HepG2 (cell line): ENCODE measurements around the gene GSTM2. TPM values are rescaled to one million over a fixed set of nuclear protein-coding genes. Genes with fewer than 3 reads are reported as not detected.
A peak's percentile ranks its signal among the peaks of the same experiment; 100 is the strongest.

Experiments
- CC2D1A ChIP-seq: sonication (generic); formaldehyde crosslinking; IDR thresholded peaks from 2 replicates; pipeline ENCODE4 v1.8.1; 2023; ENCODE audit warnings: mild to moderate bottlenecking, missing genetic modification reagents
- ELF4 ChIP-seq: sonication (generic); formaldehyde crosslinking; IDR thresholded peaks from 2 replicates; pipeline ENCODE4 v1.5.0; 2020; ENCODE audit warnings: missing genetic modification reagents, mild to moderate bottlenecking, moderate library complexity, borderline replicate concordance
- GPN1 ChIP-seq: sonication (generic); formaldehyde crosslinking; IDR thresholded peaks from 2 replicates; pipeline ENCODE4 v1.5.1; 2020; ENCODE audit warnings: missing genetic modification reagents, borderline replicate concordance
- GZF1 ChIP-seq: sonication (generic); formaldehyde crosslinking; IDR thresholded peaks from 2 replicates; pipeline ENCODE4 v1.5.1; 2020; ENCODE audit warnings: mild to moderate bottlenecking, missing genetic modification reagents
- KLF13 ChIP-seq: sonication (generic); formaldehyde crosslinking; IDR thresholded peaks from 2 replicates; pipeline ENCODE4 v1.4.0; 2020; ENCODE audit warnings: mild to moderate bottlenecking, missing genetic modification reagents
- MXD4 ChIP-seq: IDR thresholded peaks from 2 replicates; pipeline ENCODE4 v1.6.1; 2016; ENCODE audit warnings: mild to moderate bottlenecking, missing biosample characterization, missing genetic modification reagents
- SMAD3 ChIP-seq: sonication (generic); formaldehyde crosslinking; IDR thresholded peaks from 2 replicates; pipeline ENCODE4 v1.4.0; 2020; ENCODE audit warnings: missing genetic modification reagents
- SSRP1 ChIP-seq: IDR thresholded peaks from 2 replicates; pipeline ENCODE4 v1.6.1; 2016; ENCODE audit warnings: control low read depth
- STAG1 ChIP-seq: sonication (generic); formaldehyde crosslinking; IDR thresholded peaks from 2 replicates; pipeline ENCODE4 v1.4.0; 2020; ENCODE audit warnings: missing genetic modification reagents
- TBP ChIP-seq: sonication (generic); formaldehyde crosslinking; IDR thresholded peaks from 2 replicates; pipeline ENCODE4 v1.5.0; 2020; ENCODE audit warnings: missing genetic modification reagents
- XBP1 ChIP-seq: sonication (generic); formaldehyde crosslinking; IDR thresholded peaks from 2 replicates; pipeline ENCODE4 v1.5.0; 2020; ENCODE audit warnings: missing genetic modification reagents
- ZC3H4 ChIP-seq: sonication (generic); formaldehyde crosslinking; IDR thresholded peaks from 2 replicates; pipeline ENCODE4 v1.4.0; 2020; ENCODE audit warnings: missing genetic modification reagents, borderline replicate concordance
- ZNF124 ChIP-seq: sonication (generic); formaldehyde crosslinking; IDR thresholded peaks from 2 replicates; pipeline ENCODE4 v1.4.0; 2020; ENCODE audit warnings: missing genetic modification reagents
- ZNF441 ChIP-seq: sonication (generic); formaldehyde crosslinking; IDR thresholded peaks from 2 replicates; pipeline ENCODE4 v1.7.0; 2021; ENCODE audit warnings: missing genetic modification reagents, borderline replicate concordance
- ZNF547 ChIP-seq: sonication (generic); formaldehyde crosslinking; IDR thresholded peaks from 2 replicates; pipeline ENCODE4 v1.5.1; 2020; ENCODE audit warnings: mild to moderate bottlenecking, missing genetic modification reagents
- ZNF549 ChIP-seq: sonication (generic); formaldehyde crosslinking; IDR thresholded peaks from 2 replicates; pipeline ENCODE4 v1.5.0; 2020; ENCODE audit warnings: missing genetic modification reagents
- ZNF652 ChIP-seq: IDR thresholded peaks from 2 replicates; pipeline ENCODE4 v1.6.1; 2016; ENCODE audit warnings: low read depth, borderline replicate concordance
- ZSCAN22 ChIP-seq: sonication (generic); formaldehyde crosslinking; IDR thresholded peaks from 2 replicates; pipeline ENCODE4 v1.4.0; 2020; ENCODE audit warnings: mild to moderate bottlenecking, missing genetic modification reagents
- polyA plus RNA-seq, 8 experiments: library from polyadenylated mRNA; depleted of rRNA in 3 of 8; stranded (reverse) in 7 of 8; unstranded in 1 of 8; fragments of >200 nt; fragmentation: Illumina TruSeq in 4 of 8; extraction: Trizol in 4 of 8; gene quantifications; 2 replicates each; pipeline versions ENCODE4 v1.2.1 to v1.2.3, GENCODE V29; 2011 to 2016; ENCODE audit warnings: low read depth in 4 of 8, missing spikeins in 1 of 8, mixed read lengths in 1 of 8; ENCODE audit not compliant: insufficient read depth in 1 of 8
- total RNA-seq, 5 experiments: library from RNA; depleted of rRNA; stranded (reverse); fragments of >200 nt; fragmentation: Illumina TruSeq; extraction: Trizol; gene quantifications; 2 replicates each; pipeline ENCODE4 v1.2.3, GENCODE V29; 2016; ENCODE audit warnings: low read depth in 1 of 5
- TF ChIP-seq, protein P1 (sequence below): IDR thresholded peaks from 2 replicates; pipeline ENCODE4 v1.6.1; 2016; ENCODE audit warnings: control low read depth
- TF ChIP-seq, protein P2 (sequence below): sonication (generic); formaldehyde crosslinking; IDR thresholded peaks from 2 replicates; pipeline ENCODE4 v1.8.1; 2023; ENCODE audit warnings: mild to moderate bottlenecking, moderate library complexity, missing genetic modification reagents
- TF ChIP-seq, protein P3 (sequence below): sonication (generic); formaldehyde crosslinking; IDR thresholded peaks from 2 replicates; pipeline ENCODE4 v1.8.1; 2023; ENCODE audit warnings: missing genetic modification reagents, mild to moderate bottlenecking, borderline replicate concordance
- TF ChIP-seq, protein P4 (sequence below): sonication (generic); formaldehyde crosslinking; IDR thresholded peaks from 2 replicates; pipeline ENCODE4 v1.5.1; 2020; ENCODE audit warnings: mild to moderate bottlenecking, missing genetic modification reagents, moderate library complexity
- TF ChIP-seq, protein P5 (sequence below): sonication (generic); formaldehyde crosslinking; IDR thresholded peaks from 2 replicates; pipeline ENCODE4 v1.4.0; 2020; ENCODE audit warnings: mild to moderate bottlenecking, missing genetic modification reagents

GSTM2 gene
- total and polyA plus RNA-seq, 2 of the 13 experiments (the other 11 are each of a cell fraction or from before 2014, with no cell fraction given), result 7.0 to 15.0 TPM

DNA sequence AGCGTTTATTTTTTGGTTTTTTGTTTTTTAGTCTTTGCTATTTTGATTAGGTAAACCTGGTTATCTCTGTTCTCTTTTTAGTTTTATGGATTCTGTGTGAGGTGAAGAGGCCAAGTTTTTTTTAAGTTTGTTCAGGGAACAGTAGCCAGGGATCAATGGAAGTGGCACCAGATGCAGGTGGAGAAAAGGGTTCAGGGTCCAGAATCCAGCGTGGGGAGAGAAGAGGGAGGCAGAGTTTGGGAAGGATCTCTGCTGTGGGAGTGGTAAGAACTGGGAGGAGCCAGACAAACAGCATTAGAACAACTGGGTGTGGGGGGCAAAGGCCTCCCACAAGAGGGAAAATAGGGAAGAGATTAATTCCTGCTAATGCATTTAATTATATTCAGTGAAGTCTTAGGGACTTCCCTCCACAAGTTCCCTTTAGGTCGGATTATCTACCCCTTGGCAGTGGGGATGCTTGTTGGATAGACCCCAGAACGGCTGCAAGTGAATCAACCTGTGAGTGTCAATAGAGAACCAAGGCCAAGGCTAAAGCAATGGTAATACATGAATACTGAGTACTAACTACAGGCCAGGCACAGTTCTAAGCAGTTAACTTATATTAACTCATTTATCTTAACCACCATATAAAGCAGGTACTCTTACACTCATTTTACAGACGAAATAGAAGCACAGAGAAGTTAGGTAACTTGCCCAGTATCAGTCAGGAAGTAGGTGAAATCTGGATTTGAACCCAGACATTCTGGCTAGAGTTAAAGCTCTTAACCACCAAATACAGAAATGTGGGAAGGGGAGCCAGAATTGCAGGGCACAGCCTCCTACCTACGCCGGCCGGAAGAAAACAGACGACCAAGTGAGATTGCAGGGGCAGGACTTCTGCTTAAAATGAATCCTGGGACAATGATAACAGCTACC, 48.9 kb upstream of the GSTM2 start (continued):
- TF ChIP-seq CC2D1A, result no peak
- no peak for TF ChIP-seq ZNF652 (CRISPR knock-in tag)
- no peak for TF ChIP-seq STAG1 (CRISPR knock-in tag)
- TF ChIP-seq SMAD3 (CRISPR knock-in tag), result peak; percentile 48; the same call in 1 of the 2 replicates
- no peak for TF ChIP-seq ZNF124 (CRISPR knock-in tag)
- TF ChIP-seq, protein P1, sequence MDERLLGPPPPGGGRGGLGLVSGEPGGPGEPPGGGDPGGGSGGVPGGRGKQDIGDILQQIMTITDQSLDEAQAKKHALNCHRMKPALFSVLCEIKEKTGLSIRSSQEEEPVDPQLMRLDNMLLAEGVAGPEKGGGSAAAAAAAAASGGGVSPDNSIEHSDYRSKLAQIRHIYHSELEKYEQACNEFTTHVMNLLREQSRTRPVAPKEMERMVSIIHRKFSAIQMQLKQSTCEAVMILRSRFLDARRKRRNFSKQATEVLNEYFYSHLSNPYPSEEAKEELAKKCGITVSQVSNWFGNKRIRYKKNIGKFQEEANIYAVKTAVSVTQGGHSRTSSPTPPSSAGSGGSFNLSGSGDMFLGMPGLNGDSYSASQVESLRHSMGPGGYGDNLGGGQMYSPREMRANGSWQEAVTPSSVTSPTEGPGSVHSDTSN (CRISPR knock-in tag), result no peak
- no peak for TF ChIP-seq ZC3H4 (CRISPR knock-in tag)
- TF ChIP-seq TBP, result no peak
- no peak for TF ChIP-seq MXD4
- TF ChIP-seq ZNF547, result no peak
- no peak for TF ChIP-seq GPN1
- no peak for TF ChIP-seq ELF4 (CRISPR knock-in tag)
- TF ChIP-seq ZSCAN22 (CRISPR knock-in tag), result no peak
- no peak for TF ChIP-seq SSRP1 (CRISPR knock-in tag)
- TF ChIP-seq, protein P2, sequence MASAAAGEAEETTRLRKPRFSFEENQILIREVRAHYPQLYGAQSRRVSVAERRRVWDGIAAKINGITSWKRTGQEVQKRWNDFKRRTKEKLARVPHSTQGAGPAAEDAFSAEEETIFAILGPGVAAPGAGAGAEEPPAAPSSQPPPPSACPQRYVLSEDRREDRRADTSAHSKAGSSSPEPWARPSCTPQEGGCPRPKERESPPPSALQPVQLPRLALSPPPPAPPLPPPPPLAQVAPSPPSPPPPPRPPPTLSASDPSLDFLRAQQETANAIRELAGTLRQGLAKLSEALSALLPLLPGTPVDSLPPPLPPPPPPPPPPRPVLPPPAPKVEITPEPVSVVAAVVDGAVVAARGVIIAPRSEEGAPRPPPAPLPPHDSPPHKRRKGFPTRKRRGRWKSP (CRISPR knock-in tag), result no peak
- TF ChIP-seq KLF13 (CRISPR knock-in tag), result no peak
- no peak for TF ChIP-seq GZF1 (CRISPR knock-in tag)
- TF ChIP-seq ZNF441 (CRISPR knock-in tag), result no peak
- TF ChIP-seq, protein P3, sequence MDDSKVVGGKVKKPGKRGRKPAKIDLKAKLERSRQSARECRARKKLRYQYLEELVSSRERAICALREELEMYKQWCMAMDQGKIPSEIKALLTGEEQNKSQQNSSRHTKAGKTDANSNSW (CRISPR knock-in tag), result no peak
- TF ChIP-seq XBP1 (CRISPR knock-in tag), result no peak
- TF ChIP-seq, protein P4, sequence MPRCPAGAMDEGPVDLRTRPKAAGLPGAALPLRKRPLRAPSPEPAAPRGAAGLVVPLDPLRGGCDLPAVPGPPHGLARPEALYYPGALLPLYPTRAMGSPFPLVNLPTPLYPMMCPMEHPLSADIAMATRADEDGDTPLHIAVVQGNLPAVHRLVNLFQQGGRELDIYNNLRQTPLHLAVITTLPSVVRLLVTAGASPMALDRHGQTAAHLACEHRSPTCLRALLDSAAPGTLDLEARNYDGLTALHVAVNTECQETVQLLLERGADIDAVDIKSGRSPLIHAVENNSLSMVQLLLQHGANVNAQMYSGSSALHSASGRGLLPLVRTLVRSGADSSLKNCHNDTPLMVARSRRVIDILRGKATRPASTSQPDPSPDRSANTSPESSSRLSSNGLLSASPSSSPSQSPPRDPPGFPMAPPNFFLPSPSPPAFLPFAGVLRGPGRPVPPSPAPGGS (CRISPR knock-in tag), result no peak
- no peak for TF ChIP-seq ZNF549 (CRISPR knock-in tag)
- TF ChIP-seq, protein P5, sequence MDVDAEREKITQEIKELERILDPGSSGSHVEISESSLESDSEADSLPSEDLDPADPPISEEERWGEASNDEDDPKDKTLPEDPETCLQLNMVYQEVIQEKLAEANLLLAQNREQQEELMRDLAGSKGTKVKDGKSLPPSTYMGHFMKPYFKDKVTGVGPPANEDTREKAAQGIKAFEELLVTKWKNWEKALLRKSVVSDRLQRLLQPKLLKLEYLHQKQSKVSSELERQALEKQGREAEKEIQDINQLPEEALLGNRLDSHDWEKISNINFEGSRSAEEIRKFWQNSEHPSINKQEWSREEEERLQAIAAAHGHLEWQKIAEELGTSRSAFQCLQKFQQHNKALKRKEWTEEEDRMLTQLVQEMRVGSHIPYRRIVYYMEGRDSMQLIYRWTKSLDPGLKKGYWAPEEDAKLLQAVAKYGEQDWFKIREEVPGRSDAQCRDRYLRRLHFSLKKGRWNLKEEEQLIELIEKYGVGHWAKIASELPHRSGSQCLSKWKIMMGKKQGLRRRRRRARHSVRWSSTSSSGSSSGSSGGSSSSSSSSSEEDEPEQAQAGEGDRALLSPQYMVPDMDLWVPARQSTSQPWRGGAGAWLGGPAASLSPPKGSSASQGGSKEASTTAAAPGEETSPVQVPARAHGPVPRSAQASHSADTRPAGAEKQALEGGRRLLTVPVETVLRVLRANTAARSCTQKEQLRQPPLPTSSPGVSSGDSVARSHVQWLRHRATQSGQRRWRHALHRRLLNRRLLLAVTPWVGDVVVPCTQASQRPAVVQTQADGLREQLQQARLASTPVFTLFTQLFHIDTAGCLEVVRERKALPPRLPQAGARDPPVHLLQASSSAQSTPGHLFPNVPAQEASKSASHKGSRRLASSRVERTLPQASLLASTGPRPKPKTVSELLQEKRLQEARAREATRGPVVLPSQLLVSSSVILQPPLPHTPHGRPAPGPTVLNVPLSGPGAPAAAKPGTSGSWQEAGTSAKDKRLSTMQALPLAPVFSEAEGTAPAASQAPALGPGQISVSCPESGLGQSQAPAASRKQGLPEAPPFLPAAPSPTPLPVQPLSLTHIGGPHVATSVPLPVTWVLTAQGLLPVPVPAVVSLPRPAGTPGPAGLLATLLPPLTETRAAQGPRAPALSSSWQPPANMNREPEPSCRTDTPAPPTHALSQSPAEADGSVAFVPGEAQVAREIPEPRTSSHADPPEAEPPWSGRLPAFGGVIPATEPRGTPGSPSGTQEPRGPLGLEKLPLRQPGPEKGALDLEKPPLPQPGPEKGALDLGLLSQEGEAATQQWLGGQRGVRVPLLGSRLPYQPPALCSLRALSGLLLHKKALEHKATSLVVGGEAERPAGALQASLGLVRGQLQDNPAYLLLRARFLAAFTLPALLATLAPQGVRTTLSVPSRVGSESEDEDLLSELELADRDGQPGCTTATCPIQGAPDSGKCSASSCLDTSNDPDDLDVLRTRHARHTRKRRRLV (CRISPR knock-in tag), result no peak
